ENCODE data around the gene OSBPL9.
"Not testable (repeated sequence)": the region's sequence is repeated elsewhere in the genome, so short reads cannot be mapped to it uniquely, and the experiment has no call there.

Gene OSBPL9

GRCh38 chr1:51669816-51670215 lies 52.9 kb downstream of the OSBPL9 start:
- no peak for DNase-seq

- DNase-seq = peak; percentile 75
These were observed 54.8 kb downstream of the OSBPL9 start for GRCh38 chr1:51671527-51672325.

- DNase-seq = no peak
These were observed 56.4 kb downstream of the OSBPL9 start for GRCh38 chr1:51673279-51673678.

- peak; percentile 48 for DNase-seq
These were observed 58.4 kb downstream of the OSBPL9 start for GRCh38 chr1:51675177-51675780.

- DNase-seq = peak; percentile 42
These were observed 62.5 kb downstream of the OSBPL9 start for GRCh38 chr1:51679435-51679834.

GRCh38 chr1:51684776-51685175 lies 67.9 kb downstream of the OSBPL9 start:
- no peak for DNase-seq

- no peak for DNase-seq
These were observed 69.6 kb downstream of the OSBPL9 start for GRCh38 chr1:51686450-51686849.

GRCh38 chr1:51689075-51689440 lies 72.2 kb downstream of the OSBPL9 start:
- no peak for DNase-seq

GRCh38 chr1:51689643-51690042 lies 72.8 kb downstream of the OSBPL9 start:
- no peak for DNase-seq

GRCh38 chr1:51690285-51690961 lies 73.5 kb downstream of the OSBPL9 start:
- peak; percentile 88 for DNase-seq

GRCh38 chr1:51691920-51692319 lies 75.0 kb downstream of the OSBPL9 start:
- no peak for DNase-seq

- peak; percentile 21 for DNase-seq
These were observed 76.7 kb downstream of the OSBPL9 start for GRCh38 chr1:51693419-51694155.

GRCh38 chr1:51697166-51697565 lies 80.3 kb downstream of the OSBPL9 start:
- peak; percentile 43 for DNase-seq

- DNase-seq = peak; percentile 24
These were observed 82.5 kb downstream of the OSBPL9 start for GRCh38 chr1:51699391-51699790.

- DNase-seq = not testable (repeated sequence)
These were observed 84.9 kb downstream of the OSBPL9 start for GRCh38 chr1:51701782-51702181.

GRCh38 chr1:51702220-51702619 lies 85.3 kb downstream of the OSBPL9 start:
- not testable (repeated sequence) for DNase-seq

- no peak for DNase-seq
These were observed 88.1 kb downstream of the OSBPL9 start for GRCh38 chr1:51705035-51705434.

- DNase-seq = no peak
These were observed 92.2 kb downstream of the OSBPL9 start for GRCh38 chr1:51708911-51709760.

- no peak for DNase-seq
These were observed 93.1 kb downstream of the OSBPL9 start for GRCh38 chr1:51709951-51710350.

GRCh38 chr1:51712590-51712989 lies 95.7 kb downstream of the OSBPL9 start:
- DNase-seq = no peak

- no peak for DNase-seq
These were observed 97.6 kb downstream of the OSBPL9 start for GRCh38 chr1:51714374-51715019.

GRCh38 chr1:51715369-51715768 lies 98.5 kb downstream of the OSBPL9 start:
- DNase-seq = no peak
